ENCODE data around the gene NXPH4.

NXPH4 gene

GRCh38 chr12:57238854-57239554 lies 22.4 kb downstream of the NXPH4 start:
- peak; percentile 91 to 92 for DNase-seq (ENCODE audit: low read depth in 2 of 2)
- TF ChIP-seq CTCF (IDR thresholded peaks at IDR 0.05; ENCODE audit: low read depth, low read length), result peak; percentile 100
- peak overlapping the region; percentile 52 to 72 for H3K4me3 ChIP-seq (replicated peaks in 1 of 2; ENCODE audit: low read depth in 2 of 2, low read length in 2 of 2)

GRCh38 chr12:57239587-57240065 lies 23.0 kb downstream of the NXPH4 start:
- no peak for TF ChIP-seq CTCF (IDR thresholded peaks at IDR 0.05; ENCODE audit: low read depth, low read length)
- no peak for DNase-seq (ENCODE audit: low read depth in 2 of 2)
- H3K4me3 ChIP-seq (replicated peaks in 1 of 2; ENCODE audit: low read depth in 2 of 2, low read length in 2 of 2), result peak overlapping the region; percentile 52 to 72

GRCh38 chr12:57240066-57240921 lies 23.7 kb downstream of the NXPH4 start:
- peak; percentile 48 to 49 for DNase-seq (ENCODE audit: low read depth in 2 of 2)
- H3K4me3 ChIP-seq (replicated peaks in 1 of 2; ENCODE audit: low read depth in 2 of 2, low read length in 2 of 2), result peak overlapping the region; percentile 52 to 72
- TF ChIP-seq CTCF (IDR thresholded peaks at IDR 0.05; ENCODE audit: low read depth, low read length), result no peak

GRCh38 chr12:57240926-57241401 lies 24.4 kb downstream of the NXPH4 start:
- DNase-seq (ENCODE audit: low read depth in 2 of 2), result no peak
- TF ChIP-seq CTCF (IDR thresholded peaks at IDR 0.05; ENCODE audit: low read depth, low read length), result no peak
- H3K4me3 ChIP-seq (replicated peaks in 1 of 2; ENCODE audit: low read depth in 2 of 2, low read length in 2 of 2), result peak overlapping the region; percentile 52 to 72

GRCh38 chr12:57241402-57242310 lies 25.1 kb downstream of the NXPH4 start:
- no peak for DNase-seq (ENCODE audit: low read depth in 2 of 2)
- peak overlapping the region in 1 of 2 donors; percentile 72 for H3K4me3 ChIP-seq (replicated peaks in 1 of 2; ENCODE audit: low read depth in 2 of 2, low read length in 2 of 2)
- TF ChIP-seq CTCF (IDR thresholded peaks at IDR 0.05; ENCODE audit: low read depth, low read length), result no peak

- no peak overlapping the region for H3K4me3 ChIP-seq (replicated peaks in 1 of 2; ENCODE audit: low read depth in 2 of 2, low read length in 2 of 2)
- no peak for DNase-seq (ENCODE audit: low read depth in 2 of 2)
- TF ChIP-seq CTCF (IDR thresholded peaks at IDR 0.05; ENCODE audit: low read depth, low read length), result no peak
Observed at GRCh38 chr12:57242329-57242690, 25.7 kb downstream of the NXPH4 start.
